KMS-11 (cell line): ENCODE results near the gene ATP6V1B1.

ENCODE experiments used
- H2AFZ ChIP-seq: fragments of 200-600 bp; sonication (generic); 2 replicates; pipeline ENCODE4 v1.6.1; 2016; ENCODE audit warnings: antibody characterized with exemption, mixed run types, low read depth
- H3K27ac ChIP-seq: fragments of 200-600 bp; sonication (generic); 2 replicates; pipeline ENCODE4 v1.6.1; 2016; ENCODE audit warnings: mild to moderate bottlenecking, mixed run types
- H3K27me3 ChIP-seq: fragments of 200-600 bp; sonication (generic); 2 replicates; pipeline ENCODE4 v1.6.1; 2017; ENCODE audit warnings: mild to moderate bottlenecking, low read depth, mixed run types, moderate library complexity; ENCODE audit not compliant: insufficient read depth
- H3K36me3 ChIP-seq: fragments of 200-600 bp; sonication (generic); 2 replicates; pipeline ENCODE4 v1.6.1; 2017; ENCODE audit warnings: mild to moderate bottlenecking, mixed run types; ENCODE audit not compliant: insufficient read depth
- H3K4me1 ChIP-seq: fragments of 200-600 bp; sonication (generic); 2 replicates; pipeline ENCODE4 v1.6.1; 2016; ENCODE audit warnings: mild to moderate bottlenecking, low read depth, mixed run types; ENCODE audit not compliant: poor library complexity, severe bottlenecking
- H3K4me2 ChIP-seq: fragments of 200-600 bp; sonication (generic); 2 replicates; pipeline ENCODE4 v1.7.0; 2016; ENCODE audit warnings: mild to moderate bottlenecking, mixed run types
- H3K4me3 ChIP-seq: fragments of 200-600 bp; sonication (generic); IDR thresholded peaks from 2 replicates; pipeline ENCODE4 v1.6.1; 2017; ENCODE audit warnings: low read depth, low read length, mixed read lengths; ENCODE audit not compliant: insufficient read depth
- H3K79me2 ChIP-seq: fragments of 200-600 bp; sonication (generic); 2 replicates; pipeline ENCODE4 v1.6.1; 2016; ENCODE audit warnings: low read depth, mixed run types; ENCODE audit not compliant: insufficient read depth
- H3K9ac ChIP-seq: fragments of 200-600 bp; sonication (generic); 2 replicates; pipeline ENCODE4 v1.6.1; 2016; ENCODE audit warnings: mild to moderate bottlenecking, mixed run types
- H4K20me1 ChIP-seq: fragments of 200-600 bp; sonication (generic); 2 replicates; pipeline ENCODE4 v1.6.1; 2016; ENCODE audit warnings: mild to moderate bottlenecking, mixed run types; ENCODE audit not compliant: insufficient read depth
- CTCF ChIP-seq: fragments of 200-600 bp; sonication (generic); conservative IDR thresholded peaks from 2 replicates; pipeline ENCODE4 v1.6.1; 2017; ENCODE audit warnings: low read depth, mild to moderate bottlenecking, antibody characterized with exemption, low read length, moderate library complexity, mixed read lengths

ATP6V1B1 gene

GRCh38 chr2:70931376-70932000, 4.2 kb upstream of the ATP6V1B1 start:
- no peaks in the 10 kb centered on the region for H3K36me3 ChIP-seq
- H3K4me2 ChIP-seq = no peak overlapping the region
- H4K20me1 ChIP-seq = no peaks in the 10 kb centered on the region
- H2AFZ ChIP-seq = no peak overlapping the region
- H3K4me3 ChIP-seq = no peak overlapping the region
- no peak for TF ChIP-seq CTCF
- H3K79me2 ChIP-seq = no peaks in the 10 kb centered on the region
- no peak overlapping the region for H3K27ac ChIP-seq
- no peak overlapping the region for H3K9ac ChIP-seq
- no peaks in the 10 kb centered on the region for H3K4me1 ChIP-seq
- H3K27me3 ChIP-seq = no peaks in the 10 kb centered on the region

GRCh38 chr2:70932631-70933230, 3.0 kb upstream of the ATP6V1B1 start:
- H4K20me1 ChIP-seq = no peaks in the 10 kb centered on the region
- H3K9ac ChIP-seq = no peak overlapping the region
- no peak overlapping the region for H3K4me3 ChIP-seq
- no peak overlapping the region for H3K4me2 ChIP-seq
- no peak overlapping the region for H3K27ac ChIP-seq
- TF ChIP-seq CTCF = no peak
- no peaks in the 10 kb centered on the region for H3K79me2 ChIP-seq
- H3K36me3 ChIP-seq = no peaks in the 10 kb centered on the region
- no peaks in the 10 kb centered on the region for H3K27me3 ChIP-seq
- H3K4me1 ChIP-seq = no peaks in the 10 kb centered on the region
- no peak overlapping the region for H2AFZ ChIP-seq

GRCh38 chr2:70934981-70935380, 719 bp upstream of the ATP6V1B1 start:
- Histone ChIP-seq H3K79me2 (no peaks in the 10 kb centered on the region), H3K4me2 (no peak overlapping the region), H3K27me3 (no peaks in the 10 kb centered on the region), H3K4me3 (no peak overlapping the region), H3K27ac (no peak overlapping the region), H2AFZ (no peak overlapping the region), H3K4me1 (no peaks in the 10 kb centered on the region), H3K9ac (no peak overlapping the region), H3K36me3 (no peaks in the 10 kb centered on the region), H4K20me1 (no peaks in the 10 kb centered on the region)
- TF ChIP-seq CTCF = no peak

GRCh38 chr2:70936165-70936978, 672 bp downstream of the ATP6V1B1 start:
- H3K36me3 ChIP-seq = no peaks in the 10 kb centered on the region
- no peak overlapping the region for H2AFZ ChIP-seq
- no peaks in the 10 kb centered on the region for H3K79me2 ChIP-seq
- no peak overlapping the region for H3K4me2 ChIP-seq
- no peaks in the 10 kb centered on the region for H4K20me1 ChIP-seq
- no peaks in the 10 kb centered on the region for H3K27me3 ChIP-seq
- no peak overlapping the region for H3K4me3 ChIP-seq
- TF ChIP-seq CTCF = no peak
- H3K27ac ChIP-seq = no peak overlapping the region
- no peaks in the 10 kb centered on the region for H3K4me1 ChIP-seq
- H3K9ac ChIP-seq = no peak overlapping the region
